AG09309 (cell line): ENCODE data around the gene TEX13D.

Source experiments
- DNase-seq: peaks from one replicate; pipeline ENCODE4 v3.0.0-alpha.2; 2010; ENCODE audit warnings: low read depth
- H3K4me3 ChIP-seq: 2 replicates; pipeline ENCODE4 v1.5.1; 2011; ENCODE audit warnings: mild to moderate bottlenecking, low read depth, low read length, moderate library complexity; ENCODE audit not compliant: control insufficient read depth
- TF ChIP-seq, protein P1 (sequence below): IDR thresholded peaks from 2 replicates; pipeline ENCODE4 v1.5.1; 2011; ENCODE audit warnings: mild to moderate bottlenecking, low read depth, low read length, inconsistent platforms; ENCODE audit not compliant: insufficient read depth, control insufficient read depth; ENCODE audit errors: missing control alignments

Gene TEX13D

DNA sequence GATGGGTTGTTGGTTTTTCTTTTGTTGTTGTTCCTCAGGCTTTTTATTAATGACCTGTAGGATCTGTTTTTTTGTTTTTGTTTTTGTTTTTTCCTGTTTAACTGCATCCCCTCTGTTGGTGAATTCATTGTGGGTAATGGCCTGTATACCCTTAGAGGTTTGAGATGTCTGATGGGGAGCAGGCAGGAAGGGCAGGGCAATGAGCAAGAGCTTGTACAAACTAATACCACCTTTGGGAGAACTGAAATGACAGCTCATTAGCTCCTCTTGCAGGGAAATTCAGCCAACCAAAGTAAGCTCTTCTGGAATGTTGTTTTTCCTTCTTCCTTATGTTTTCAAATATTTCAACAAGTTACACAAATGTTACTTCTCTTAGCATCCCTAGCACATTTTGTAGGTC lies 37.3 kb downstream of the TEX13D start:
- no peak for DNase-seq
- TF ChIP-seq, protein P1, sequence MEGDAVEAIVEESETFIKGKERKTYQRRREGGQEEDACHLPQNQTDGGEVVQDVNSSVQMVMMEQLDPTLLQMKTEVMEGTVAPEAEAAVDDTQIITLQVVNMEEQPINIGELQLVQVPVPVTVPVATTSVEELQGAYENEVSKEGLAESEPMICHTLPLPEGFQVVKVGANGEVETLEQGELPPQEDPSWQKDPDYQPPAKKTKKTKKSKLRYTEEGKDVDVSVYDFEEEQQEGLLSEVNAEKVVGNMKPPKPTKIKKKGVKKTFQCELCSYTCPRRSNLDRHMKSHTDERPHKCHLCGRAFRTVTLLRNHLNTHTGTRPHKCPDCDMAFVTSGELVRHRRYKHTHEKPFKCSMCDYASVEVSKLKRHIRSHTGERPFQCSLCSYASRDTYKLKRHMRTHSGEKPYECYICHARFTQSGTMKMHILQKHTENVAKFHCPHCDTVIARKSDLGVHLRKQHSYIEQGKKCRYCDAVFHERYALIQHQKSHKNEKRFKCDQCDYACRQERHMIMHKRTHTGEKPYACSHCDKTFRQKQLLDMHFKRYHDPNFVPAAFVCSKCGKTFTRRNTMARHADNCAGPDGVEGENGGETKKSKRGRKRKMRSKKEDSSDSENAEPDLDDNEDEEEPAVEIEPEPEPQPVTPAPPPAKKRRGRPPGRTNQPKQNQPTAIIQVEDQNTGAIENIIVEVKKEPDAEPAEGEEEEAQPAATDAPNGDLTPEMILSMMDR: no peak
- H3K4me3 ChIP-seq: no peak overlapping the region

DNA sequence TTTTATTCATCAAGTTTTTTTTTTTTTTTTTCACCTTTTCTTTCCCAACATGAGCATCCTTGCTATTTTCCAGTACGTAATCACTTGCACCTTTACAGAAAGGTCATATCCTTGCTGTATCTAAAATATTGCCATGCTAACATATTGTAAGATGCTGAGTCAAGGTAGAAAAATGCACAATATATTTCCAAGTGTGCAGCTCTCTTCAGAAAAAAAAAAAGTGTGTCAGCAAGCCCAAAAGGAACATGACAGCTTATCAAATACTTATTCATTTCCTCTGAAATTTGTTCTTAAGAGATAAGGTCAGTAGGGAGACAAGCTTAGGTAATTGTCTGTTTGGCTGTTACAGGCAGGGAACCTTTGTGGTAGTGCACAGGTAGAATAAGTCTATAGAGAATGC lies 40.9 kb downstream of the TEX13D start:
- H3K4me3 ChIP-seq: no peak overlapping the region
- no peak for DNase-seq
- TF ChIP-seq, protein P1: no peak

DNA sequence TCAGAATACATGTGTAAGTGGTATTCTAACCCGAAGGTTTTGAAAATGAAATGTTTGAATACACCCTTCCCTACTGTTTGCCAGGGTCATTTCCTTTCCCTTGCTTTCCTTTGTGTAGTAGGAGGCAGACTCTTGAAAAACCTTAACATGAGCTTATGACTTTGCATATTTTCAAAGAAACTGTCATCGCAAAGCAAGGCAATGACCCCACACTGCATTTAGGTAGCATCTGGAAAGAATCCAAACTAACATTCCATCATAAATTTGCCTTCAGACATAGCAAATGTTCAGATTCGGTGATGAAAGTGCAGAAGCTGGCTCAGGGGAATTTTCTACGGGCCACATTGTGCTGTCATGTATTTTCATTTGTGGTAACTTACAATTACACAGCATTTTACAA lies 46.2 kb downstream of the TEX13D start:
- TF ChIP-seq, protein P1: no peak
- DNase-seq: no peak
- no peak overlapping the region for H3K4me3 ChIP-seq

DNA sequence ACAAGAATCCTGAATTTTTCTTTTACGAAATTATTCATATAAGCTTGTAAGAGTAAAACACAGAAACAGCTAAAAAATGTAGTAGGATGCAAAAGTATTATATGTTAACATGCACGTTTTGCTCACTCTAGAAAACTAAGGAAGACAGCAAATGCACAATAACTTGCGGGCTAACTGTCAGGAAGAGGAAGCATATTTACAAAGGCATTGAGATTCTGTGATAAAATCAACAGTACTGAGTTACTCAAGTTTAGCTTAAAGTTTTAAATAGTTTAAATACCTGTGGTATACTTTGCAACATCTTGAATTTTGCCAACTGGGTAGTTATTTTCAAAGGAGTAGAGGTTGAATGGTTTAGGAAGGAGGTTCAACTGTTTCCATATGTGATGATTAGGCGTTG lies 50.9 kb downstream of the TEX13D start:
- no peak overlapping the region for H3K4me3 ChIP-seq
- TF ChIP-seq, protein P1: no peak
- DNase-seq: no peak

DNA sequence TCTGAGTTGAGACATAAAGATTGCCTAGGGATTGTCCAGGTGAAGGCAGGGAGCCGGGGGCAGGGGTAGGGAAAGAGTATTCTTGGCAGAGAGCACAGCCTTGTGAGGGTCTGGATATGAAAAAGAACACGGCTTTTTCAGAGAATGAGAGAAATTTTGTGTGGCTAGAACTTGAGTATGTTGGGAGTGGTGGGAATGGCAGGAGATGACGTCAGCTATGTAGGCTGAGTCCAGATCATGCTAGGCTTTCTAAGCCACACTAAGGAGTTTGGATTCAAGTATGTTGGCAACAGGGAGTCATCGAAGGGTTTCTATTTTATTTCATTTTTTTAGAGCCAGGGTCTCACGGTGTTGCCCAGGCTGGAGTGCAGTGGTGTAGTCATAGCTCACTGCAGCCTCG lies 53.9 kb downstream of the TEX13D start:
- H3K4me3 ChIP-seq: no peak overlapping the region
- TF ChIP-seq, protein P1: no peak
- no peak for DNase-seq
